GM19023 (cell line): ENCODE measurements around the gene PEX10.

ENCODE experiments used
- ATAC-seq: cut with Tn5 transposase; IDR thresholded peaks from one replicate; pipeline ENCODE4 v1.9.1; 2021; ENCODE audit warnings: mild to moderate bottlenecking, moderate library complexity; ENCODE audit not compliant: unreplicated experiment

PEX10 gene

DNA sequence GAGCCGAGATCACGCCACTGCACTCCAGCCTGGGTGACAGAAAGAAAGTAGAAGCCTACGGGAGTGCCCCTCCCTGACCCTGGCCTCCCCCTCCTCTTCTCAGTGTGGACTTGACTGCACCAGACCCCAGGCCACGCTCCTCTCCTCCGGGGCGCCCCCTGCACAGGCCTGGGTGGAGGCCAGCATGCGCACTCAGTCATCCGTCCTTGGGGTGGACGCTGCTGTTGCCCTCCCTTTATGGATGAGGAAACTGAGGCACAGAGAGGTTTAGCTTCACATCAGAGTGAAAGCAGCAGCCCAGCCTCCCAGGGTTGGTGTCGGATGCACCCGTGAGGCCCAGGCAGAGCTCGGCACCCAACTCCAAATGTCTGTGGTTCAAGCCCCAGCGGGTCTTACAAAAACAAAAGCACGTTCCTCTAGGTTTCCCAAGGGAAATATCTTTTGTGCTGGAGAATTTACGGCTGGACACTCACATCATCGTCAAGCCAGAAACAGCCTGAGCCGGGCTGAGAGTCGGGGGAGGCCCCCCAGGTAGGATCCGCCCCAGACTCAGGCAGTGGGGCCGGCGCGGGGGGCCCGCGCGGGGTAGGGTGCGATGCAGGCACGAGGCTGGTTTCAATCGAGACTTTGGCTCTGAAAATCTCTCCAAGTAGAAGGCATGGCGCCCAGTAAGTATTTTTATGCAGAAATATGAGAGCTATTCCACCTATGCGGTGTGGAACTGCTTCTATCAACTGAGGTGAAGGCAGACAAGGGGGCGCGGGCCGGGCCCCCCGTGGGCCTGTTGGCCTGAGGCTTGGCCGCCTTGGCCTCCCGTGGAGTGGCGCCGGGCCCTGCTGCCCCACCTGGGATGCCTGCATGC is 57.6 kb downstream of the PEX10 start:
- ATAC-seq: no peak
